T-helper 9 cell (primary cell): ENCODE data around the gene KAT2A.

Source experiments
- DNase-seq: peaks from one replicate; pipeline ENCODE4 v3.0.0-alpha.2; 2020

Gene KAT2A

DNA sequence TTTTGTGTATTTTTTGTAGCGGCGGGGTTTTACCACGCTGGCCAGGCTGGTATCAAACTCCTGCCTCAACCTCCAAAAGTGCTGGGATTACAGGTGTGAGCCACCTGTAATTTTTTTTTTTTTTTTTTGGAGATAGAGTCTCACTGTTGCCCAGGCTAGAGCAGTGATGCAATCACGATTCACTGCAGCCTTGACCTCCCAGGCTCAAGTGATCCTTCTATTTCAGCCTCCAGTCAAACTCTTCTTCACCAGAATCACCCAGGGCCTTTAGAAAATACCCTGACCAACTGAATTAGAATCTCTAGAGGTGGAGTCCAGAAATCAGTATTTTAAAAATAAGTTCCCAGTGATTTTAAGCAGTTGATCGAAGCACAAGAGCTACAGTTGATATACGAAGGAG is 14.0 kb upstream of the KAT2A start:
- no peak for DNase-seq

DNA sequence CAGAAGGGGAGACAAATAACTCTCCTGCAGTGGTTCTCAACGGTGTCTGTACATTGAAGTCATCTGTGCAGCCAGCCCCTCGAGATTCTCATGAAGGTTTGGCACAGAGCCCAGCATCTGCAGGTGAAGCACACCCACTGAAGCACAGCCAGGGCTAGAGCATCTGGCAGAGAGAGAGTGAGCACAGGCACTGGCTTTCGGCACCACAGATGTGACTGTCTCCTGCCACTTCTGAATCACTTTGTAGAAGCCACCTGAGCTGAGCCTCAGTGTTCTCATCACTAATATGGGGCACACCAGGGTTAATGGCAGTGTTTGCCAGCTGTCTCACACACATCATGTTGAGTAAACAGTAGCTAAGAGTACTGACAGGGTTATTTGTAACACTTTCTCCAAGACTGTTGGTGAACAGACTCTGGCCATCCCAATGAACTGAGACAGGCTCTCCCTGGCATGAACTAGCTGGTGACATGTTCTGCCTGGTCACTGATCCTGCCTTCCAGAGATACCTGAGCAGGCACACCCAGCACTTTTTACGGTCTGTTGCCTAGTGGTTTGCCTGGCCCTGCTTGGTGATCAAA is 12.4 kb upstream of the KAT2A start:
- DNase-seq = no peak

DNA sequence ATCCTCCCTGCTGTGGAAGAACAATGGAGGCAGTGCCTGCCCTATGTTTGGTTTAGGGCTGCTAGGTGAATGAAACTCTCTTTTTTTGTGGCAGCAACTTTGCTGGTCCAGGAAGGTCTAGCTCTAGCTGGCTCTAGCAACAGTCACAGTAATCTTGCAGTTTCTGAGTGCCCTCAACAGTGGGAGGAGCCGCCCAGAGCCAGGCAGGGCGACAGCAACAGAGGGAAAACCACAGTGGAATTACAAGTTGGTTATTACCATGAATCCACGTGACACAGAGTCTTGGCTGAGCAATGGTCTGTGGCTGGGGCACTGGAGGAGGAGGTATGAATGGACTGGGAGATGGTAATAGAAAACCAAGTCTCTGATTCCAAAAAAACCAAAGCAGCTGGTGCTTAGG is 11.8 kb upstream of the KAT2A start:
- no peak for DNase-seq

DNA sequence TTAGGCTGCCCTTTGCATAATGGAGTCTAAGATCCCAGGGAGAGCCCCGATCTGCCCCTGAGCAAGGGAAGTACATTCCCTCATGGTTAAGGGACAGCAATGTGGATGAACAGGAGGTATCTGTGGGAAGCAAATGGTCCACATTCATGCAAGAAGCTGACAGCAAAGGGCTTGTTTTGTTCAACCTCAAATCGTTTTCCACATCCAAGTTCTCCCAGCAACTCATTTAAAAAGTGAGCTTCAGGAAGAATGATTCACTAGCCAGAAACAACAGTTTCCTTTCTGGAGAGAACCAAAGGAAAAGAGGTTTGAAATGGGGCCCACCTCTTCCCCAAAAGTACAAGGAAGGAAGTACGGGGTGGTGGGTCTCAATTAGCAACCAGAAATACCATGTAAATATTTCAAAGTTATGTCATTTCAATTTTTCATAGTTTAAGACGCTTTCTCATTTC is 10.8 kb upstream of the KAT2A start:
- no peak for DNase-seq

DNA sequence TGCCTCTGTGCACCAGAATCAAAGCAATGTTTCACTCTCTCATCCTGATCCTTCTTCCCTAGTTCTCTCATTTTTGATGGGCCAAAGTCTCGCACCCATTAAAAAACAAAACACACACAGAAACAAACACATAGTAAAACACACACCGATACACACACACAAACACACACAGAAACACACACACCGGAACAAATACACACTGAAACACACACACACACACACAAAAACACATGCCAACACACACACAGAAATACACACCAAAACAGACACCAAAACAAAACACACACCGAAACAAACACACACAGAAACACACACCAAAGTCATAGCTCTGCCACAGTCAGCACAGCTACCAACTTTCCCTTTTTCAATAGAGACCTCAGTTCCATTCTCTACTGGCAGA is 10.1 kb upstream of the KAT2A start:
- no peak for DNase-seq

- no peak for DNase-seq
Observed at GRCh38 chr17:42130310-42130936, 9.3 kb upstream of the KAT2A start.

- DNase-seq = no peak
Observed at GRCh38 chr17:42129109-42129837, 8.1 kb upstream of the KAT2A start.

- DNase-seq = no peak
Observed at GRCh38 chr17:42127414-42127813, 6.2 kb upstream of the KAT2A start.

DNA sequence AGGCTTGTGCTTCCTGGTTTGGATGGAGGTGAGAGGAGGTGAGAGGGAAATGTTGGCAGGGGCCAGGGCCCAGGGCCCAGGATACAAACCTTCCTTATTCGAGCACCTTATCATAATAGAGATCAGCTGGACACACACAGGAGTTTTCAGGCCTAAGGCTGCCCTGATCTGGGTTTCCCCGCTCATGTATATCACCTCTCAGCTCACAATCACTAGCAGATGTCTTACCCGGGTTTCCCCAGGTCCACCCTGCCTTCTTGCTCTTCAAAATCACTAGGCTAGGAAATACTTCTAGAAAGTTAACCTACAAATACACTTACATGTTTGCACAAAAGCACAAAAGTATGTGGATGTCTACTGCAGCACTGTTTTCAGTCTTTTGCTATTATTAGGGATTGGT is 5.7 kb upstream of the KAT2A start:
- DNase-seq = no peak

- DNase-seq = no peak
Observed at GRCh38 chr17:42125565-42125964, 4.4 kb upstream of the KAT2A start.

DNA sequence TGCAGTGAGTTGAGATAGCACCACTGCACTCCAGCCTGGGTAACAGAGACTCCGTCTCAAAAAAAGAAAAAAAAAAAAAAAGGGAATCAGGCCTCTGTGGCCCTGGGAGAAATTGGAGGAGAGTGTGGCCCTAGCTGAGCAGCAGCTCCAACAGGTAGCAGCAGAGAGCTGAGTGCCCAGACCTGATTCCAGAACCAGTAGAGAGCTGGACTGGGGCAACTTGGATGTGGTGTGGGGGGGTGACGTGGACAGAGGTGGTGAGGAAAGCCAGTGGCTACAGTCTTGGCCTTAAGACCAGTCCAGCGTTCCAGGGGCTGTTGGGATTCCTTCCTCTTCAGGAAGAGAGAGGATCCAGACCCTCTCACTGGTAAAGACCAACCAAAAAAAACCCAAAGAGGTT is 3.1 kb upstream of the KAT2A start:
- no peak for DNase-seq

GRCh38 chr17:42122371-42123303 is 1.5 kb upstream of the KAT2A start, which contains the start of gene HSPB9:
TSS of gene HSPB9 (plus strand) at chr17:42122804. CDS start at chr17:42122851, 47 bp downstream.
- no peak for DNase-seq

- no peak for DNase-seq
Observed at GRCh38 chr17:42120161-42120769, 902 bp downstream of the KAT2A start.

DNA sequence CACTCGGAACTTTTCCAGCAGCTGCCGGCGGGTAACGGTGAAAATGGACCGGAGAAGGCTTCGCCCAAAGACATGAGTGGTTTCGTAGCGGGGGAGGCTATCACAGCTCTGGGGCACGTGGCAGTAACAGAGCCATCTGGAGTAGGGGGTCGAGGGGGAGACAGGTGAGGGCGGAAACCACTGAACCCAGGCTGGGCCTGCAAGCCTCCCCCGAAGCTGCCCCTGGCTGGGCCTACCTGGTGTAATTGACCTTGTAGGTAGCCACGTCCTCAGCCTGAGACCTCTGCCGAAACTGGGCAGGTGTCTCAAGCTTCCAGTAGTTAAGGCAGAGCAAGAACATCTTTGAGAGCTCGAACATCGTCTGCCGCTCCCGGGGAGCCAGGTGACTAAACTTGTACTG is 1.9 kb downstream of the KAT2A start:
- DNase-seq = no peak

DNA sequence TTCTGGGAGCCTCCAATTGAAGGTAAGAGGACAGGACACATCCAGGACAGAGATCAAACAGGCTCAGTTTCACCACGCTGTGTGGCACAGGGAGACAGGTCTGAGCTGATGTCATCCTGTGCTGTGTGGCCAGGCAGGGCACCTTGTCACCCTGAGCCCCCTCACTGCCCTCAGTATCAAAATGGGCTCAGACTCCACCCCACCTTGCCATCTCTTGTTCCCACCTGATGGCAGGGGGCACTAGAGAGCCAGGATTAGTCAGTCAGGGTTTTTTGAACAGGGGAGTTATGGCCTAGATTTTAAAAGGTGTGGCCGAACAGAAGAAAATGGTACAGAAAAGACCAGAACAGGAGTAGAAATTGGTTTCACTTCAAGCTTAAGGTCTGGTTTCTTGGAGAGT is 2.6 kb downstream of the KAT2A start:
- no peak for DNase-seq

- no peak for DNase-seq
Observed at GRCh38 chr17:42118126-42118510, 3.0 kb downstream of the KAT2A start.

DNA sequence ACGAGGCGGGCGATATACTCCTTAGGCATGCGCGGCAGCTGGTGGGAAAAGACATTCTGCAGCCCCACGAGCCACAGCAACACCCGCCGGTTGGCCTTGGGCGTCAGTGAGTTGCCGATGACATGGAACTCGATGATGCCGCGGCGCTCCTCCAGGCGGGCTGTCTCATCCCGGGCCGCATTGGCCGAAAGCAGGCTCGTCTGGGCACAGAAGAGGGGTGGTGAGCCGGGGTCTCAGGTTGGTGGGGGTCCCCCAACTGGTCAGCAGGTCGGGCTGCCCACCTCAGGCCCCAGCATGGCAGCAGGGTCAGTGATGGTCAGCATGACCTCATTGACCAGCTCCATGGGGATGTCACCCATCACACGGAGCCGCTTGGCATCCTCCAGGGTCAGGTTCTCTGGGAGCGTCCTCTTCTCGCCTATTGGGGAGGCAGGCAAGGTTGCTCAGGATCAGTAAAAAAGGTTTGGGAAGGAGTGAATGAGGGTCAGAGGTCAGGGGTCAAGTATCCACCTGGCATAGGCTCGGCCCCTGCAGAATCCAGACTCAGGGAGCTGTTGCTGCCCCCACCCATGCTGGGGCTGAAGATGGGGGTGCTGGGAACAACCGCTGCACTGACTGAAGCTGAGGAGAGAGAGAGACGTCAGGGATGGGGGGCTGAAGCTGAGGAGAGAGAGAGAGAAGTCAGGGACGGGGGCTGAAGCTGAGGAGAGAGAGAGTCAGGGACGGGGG is 3.6 kb downstream of the KAT2A start:
- no peak for DNase-seq

DNA sequence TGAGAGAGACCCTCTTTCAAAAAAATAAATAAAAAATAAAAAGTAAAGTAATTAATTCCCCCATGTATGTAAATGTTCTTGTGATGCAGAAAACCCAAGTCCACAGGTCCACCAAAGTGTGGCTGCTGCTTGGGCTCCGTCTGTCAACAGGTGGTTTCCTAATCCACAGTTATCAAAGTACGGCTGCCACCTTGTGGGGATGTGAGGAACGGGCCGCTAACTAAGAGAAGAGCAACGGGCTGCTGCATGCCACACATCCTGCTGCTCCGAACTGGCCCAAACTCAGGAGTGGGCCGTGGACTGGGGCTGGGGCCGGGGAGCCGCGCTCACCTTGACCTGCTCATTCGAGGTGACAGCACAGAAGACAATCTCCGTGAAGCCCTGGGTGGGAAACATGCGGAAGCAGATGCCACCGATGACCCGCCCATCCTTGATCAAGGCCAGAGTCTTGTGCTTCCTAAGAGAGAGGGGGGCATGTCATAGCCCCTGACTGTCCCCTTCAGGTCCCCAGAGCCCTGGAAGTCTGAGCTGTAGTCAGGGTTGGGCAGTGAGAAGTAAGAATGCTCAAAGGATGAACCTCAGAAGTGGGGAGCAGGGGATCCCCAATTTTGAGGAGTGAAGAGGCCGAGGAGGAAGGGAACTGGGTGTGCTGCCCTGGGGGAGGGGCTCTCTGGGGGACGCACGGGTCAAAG is 4.3 kb downstream of the KAT2A start:
- DNase-seq = peak; percentile 76

- DNase-seq = no peak
Observed at GRCh38 chr17:42114118-42114517, 7.0 kb downstream of the KAT2A start.

DNA sequence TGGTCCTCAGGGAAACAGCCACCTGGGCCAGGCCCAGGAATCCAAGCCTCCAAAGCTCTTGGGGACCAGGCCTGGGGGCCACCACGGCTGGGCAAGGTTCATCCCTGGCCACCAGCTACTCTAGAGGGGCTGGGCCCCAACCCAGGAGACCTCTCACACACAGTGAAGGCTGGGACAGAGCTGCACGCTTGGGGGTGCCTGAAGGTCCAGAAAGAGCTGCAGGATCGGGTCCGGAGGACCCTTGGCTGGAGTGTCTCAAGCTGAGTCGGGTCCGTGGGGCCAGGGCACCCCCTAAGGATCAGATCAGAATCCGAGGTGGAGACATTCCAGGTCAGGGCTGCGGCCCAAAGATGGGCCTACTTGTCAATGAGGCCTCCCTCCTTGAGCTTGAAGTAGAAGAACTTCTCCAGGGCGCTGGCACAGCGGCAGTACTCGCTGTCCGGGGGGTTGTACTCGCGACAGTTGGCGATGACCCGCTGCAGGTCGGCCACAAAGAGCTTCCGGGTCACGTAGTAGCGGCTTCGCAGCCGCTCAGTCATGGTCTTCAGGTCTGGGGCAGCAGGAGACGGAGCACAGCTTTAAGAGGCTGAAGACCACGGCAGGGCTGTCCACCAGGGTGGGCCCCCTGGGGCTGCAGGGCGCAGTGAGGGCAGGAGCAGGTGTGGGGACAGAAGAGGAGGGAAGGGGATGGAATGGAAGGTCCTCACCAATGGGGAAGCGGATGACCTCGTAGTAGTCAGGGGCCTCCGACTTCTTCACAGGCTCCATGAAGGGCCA is 7.7 kb downstream of the KAT2A start:
- DNase-seq = no peak
